Astrocyte of the spinal cord (primary cell): ENCODE results near the gene HS6ST3.

ENCODE experiments used
- DNase-seq: peaks from one replicate; pipeline ENCODE4 v3.0.0; 2011; ENCODE audit warnings: low read depth, low spot score
- H3K4me3 ChIP-seq: 2 replicates; pipeline ENCODE4 v1.5.1; 2011; ENCODE audit warnings: low read depth, mild to moderate bottlenecking, low read length, moderate library complexity
- CTCF ChIP-seq: IDR thresholded peaks from 2 replicates; pipeline ENCODE4 v1.5.1; 2012; ENCODE audit warnings: low read depth, mild to moderate bottlenecking, low read length, inconsistent platforms
- in situ Hi-C: cut with HindIII; loops from 2 replicates; pipeline ENCODE4 v1.10.0; 2017; ENCODE audit warnings: low sequenced_read_pairs

Gene HS6ST3

DNA sequence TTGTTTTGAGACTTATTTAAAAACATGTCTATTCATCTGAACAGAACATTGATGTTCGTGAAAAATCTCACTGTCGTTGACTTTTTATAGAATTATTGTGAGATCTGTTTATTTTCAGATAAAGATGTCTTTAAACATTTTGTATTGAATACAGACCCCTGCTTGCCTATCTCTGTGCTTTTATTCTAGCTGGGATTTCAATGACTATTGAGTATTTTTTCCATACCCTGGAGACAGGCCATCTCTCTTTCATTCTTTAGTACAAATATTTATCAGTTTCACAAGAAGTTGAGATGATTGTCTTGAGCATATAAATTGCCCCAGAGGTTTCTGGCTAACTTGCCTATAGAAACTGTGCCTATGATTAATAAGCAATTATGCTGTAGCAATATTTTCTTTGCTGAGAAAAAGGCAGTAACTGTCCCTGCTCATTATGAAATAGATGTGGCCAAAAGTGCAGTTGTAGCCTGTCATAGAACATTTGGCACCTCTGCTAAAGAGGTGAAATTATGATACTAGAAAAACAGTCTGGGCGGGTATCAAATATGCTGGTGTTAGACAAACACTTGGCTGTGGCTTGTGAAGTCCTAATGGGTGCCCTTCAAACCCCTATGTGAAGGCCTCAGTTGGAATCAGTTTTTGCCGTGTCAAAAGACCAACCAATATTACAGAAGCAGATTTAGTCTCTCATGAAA, 360.6 kb downstream of the HS6ST3 start:
- in situ Hi-C loops, result no loop called here
- DNase-seq, result no peak
- no peak overlapping the region for H3K4me3 ChIP-seq
- no peak for TF ChIP-seq CTCF

DNA sequence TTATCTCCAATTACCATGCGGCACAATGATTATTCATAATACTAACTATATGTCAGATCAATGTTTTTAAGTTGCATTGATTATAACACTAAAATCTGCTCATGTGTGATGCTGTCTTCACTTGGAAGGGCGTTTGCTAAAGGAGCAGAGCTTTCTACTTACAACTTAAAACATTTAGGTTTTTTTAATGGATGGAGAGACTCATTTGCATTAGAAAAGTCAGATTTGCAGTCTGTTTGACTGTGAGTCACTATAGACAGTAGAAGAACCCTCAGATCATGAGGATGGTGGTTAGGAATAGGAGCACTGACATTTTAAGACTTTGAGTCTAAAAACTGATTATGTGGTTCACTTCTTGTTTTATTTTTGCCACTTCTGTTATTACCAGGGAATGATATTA, 364.6 kb downstream of the HS6ST3 start:
- in situ Hi-C loops, result no loop called here
- no peak for DNase-seq
- no peak for TF ChIP-seq CTCF
- H3K4me3 ChIP-seq, result no peak overlapping the region

DNA sequence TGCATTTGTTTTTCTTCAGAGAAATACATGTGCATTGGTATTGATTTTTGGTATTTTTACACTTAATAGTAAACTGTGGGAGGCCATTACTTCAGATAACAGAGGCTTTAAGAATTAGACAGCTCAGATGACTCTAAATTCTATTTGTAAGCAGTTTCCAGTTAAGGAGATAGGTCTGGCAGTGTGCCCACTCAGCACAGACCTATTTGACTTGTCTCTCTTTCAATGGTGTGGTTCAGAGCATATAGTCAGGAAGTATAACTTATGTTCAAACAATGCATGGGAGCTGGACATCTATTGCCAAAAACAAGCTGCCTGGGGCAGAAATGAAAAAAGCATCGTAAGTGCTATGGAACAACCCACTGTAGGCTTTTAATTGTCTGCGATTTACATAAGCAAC, 370.7 kb downstream of the HS6ST3 start:
- no peak for DNase-seq
- no peak for TF ChIP-seq CTCF
- no peak overlapping the region for H3K4me3 ChIP-seq
- in situ Hi-C loops, result no loop called here

GRCh38 chr13:96473526-96474180, 383.7 kb downstream of the HS6ST3 start:
- no peak overlapping the region for H3K4me3 ChIP-seq
- in situ Hi-C loops, result no loop called here
- TF ChIP-seq CTCF, result no peak
- no peak for DNase-seq

DNA sequence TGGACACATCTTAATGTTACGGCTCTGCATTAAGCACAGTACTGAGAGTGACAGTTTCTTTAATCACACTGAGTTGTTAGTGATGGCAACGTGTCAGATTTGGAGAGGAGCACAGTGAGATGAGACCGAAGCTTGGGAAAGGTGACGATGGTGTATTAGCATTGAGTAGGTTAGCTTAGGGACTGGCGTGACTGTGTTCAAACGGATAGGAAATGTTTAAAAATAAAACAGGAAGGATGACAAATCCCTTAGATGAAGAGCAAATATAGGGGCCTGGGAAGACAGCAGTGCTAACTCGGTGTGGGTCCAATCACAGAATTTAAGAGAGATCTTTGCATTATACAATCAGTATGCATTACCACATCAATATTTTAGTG, 384.3 kb downstream of the HS6ST3 start:
- no peak for TF ChIP-seq CTCF
- no peak for DNase-seq
- no peak overlapping the region for H3K4me3 ChIP-seq
- in situ Hi-C loops, result no loop called here

DNA sequence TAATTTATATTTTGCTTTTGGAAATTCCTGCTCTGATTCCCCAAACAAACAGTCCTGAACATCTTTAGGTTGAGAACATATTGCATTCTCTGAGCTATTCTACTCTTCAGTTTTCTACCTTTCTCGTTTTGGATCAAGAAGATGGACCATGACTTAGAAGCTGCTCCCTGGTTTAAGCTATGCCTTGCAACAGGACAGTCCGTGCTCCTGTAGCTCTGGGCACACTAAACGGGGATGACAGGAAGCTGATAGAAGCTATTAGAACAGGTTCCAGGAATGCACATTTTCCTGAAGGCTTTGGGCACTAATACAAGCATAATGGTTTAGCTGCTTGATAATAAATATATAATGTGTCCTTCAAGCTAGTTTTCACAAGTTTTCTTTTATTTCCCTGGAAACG, 385.2 kb downstream of the HS6ST3 start:
- H3K4me3 ChIP-seq, result no peak overlapping the region
- no peak for TF ChIP-seq CTCF
- in situ Hi-C loops, result no loop called here
- DNase-seq, result no peak
